ENCODE data around the gene DNAH14. TPM values are rescaled to one million over a fixed set of nuclear protein-coding genes. Genes with fewer than 3 reads are reported as not detected.

The DNAH14 gene
- polyA plus RNA-seq, 1 donor (not counting 4 experiments of a cell fraction or from before 2014, with no cell fraction given), result 6.4 TPM

DNA sequence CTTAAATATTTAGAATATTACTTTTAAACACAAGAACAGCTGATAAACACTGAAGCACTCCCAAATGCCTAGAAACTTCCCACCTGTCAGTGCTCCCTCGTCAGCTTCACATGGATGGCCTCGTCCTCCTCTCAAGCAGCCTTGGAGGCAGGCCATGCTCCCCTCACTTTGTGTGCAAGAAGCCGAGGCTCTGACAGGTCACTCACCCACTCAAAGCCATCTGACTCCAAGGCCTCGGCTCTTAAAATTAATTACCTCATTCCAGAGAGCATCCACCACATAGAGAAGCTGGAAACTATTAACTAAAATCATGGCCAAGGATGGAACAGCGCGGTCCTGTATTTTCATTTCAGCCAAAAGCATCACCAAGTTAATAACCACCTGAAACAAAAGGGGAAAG lies 480.6 kb downstream of the DNAH14 start:
- no peak overlapping the region for H3K27ac ChIP-seq (ENCODE audit: control insufficient read depth, insufficient read depth, low read length)
- TF ChIP-seq, protein P1, sequence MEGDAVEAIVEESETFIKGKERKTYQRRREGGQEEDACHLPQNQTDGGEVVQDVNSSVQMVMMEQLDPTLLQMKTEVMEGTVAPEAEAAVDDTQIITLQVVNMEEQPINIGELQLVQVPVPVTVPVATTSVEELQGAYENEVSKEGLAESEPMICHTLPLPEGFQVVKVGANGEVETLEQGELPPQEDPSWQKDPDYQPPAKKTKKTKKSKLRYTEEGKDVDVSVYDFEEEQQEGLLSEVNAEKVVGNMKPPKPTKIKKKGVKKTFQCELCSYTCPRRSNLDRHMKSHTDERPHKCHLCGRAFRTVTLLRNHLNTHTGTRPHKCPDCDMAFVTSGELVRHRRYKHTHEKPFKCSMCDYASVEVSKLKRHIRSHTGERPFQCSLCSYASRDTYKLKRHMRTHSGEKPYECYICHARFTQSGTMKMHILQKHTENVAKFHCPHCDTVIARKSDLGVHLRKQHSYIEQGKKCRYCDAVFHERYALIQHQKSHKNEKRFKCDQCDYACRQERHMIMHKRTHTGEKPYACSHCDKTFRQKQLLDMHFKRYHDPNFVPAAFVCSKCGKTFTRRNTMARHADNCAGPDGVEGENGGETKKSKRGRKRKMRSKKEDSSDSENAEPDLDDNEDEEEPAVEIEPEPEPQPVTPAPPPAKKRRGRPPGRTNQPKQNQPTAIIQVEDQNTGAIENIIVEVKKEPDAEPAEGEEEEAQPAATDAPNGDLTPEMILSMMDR (optimal IDR thresholded peaks at IDR 0.05 in 1 of 3, IDR thresholded peaks at IDR 0.05 in 1 of 3, conservative IDR thresholded peaks at IDR 0.05 in 1 of 3; ENCODE audit: extremely low read depth in 1 of 3, insufficient read depth in 2 of 3, low read length in 3 of 3), result no peak
- TF ChIP-seq EZH2 (IDR thresholded peaks at IDR 0.05; ENCODE audit: low read length), result no peak
- no peak overlapping the region for H3K4me3 ChIP-seq (ENCODE audit: control insufficient read depth in 2 of 3, extremely low read depth in 1 of 3, insufficient read depth in 2 of 3, low read depth in 1 of 3, low read length in 3 of 3)
- H3K9me3 ChIP-seq (ENCODE audit: control insufficient read depth, low read depth, low read length), result no peaks in the 10 kb centered on the region
- no peak overlapping the region for H2AFZ ChIP-seq (ENCODE audit: control insufficient read depth, low read length)
- dilution Hi-C loops (cut with MboI; ENCODE audit: extremely low pct_ligation_motif_present, low sequenced_read_pairs), result no loop called here
- H3K9me1 ChIP-seq (ENCODE audit: control insufficient read depth, extremely low read depth, insufficient read depth, low read length), result peaks cover 5% of the 10 kb centered on the region
- FAIRE-seq (no peak), DNase-seq (ENCODE audit: low read depth, low spot score) (no peak)
- H3K9ac ChIP-seq (ENCODE audit: control insufficient read depth, extremely low read depth, insufficient read depth, low read length), result no peak overlapping the region
- H4K20me1 ChIP-seq (ENCODE audit: control insufficient read depth, extremely low read depth, insufficient read depth, low read length), result no peaks in the 10 kb centered on the region
- H3K36me3 ChIP-seq (ENCODE audit: control insufficient read depth in 2 of 2, extremely low read depth in 1 of 2, insufficient read depth in 2 of 2, low read length in 2 of 2), result peaks cover 9 to 19% of the 10 kb centered on the region in 2 experiments
- H3K27me3 ChIP-seq (ENCODE audit: control insufficient read depth, extremely low read depth, insufficient read depth, low read length), result no peaks in the 10 kb centered on the region
- H3K4me1 ChIP-seq (ENCODE audit: control insufficient read depth, extremely low read depth, insufficient read depth, low read length), result no peaks in the 10 kb centered on the region
- H3K4me2 ChIP-seq (ENCODE audit: control insufficient read depth, extremely low read depth, insufficient read depth, low read depth, low read length), result no peak overlapping the region
- H3K79me2 ChIP-seq (ENCODE audit: control insufficient read depth, insufficient read depth, low read length), result peaks cover 9% of the 10 kb centered on the region

DNA sequence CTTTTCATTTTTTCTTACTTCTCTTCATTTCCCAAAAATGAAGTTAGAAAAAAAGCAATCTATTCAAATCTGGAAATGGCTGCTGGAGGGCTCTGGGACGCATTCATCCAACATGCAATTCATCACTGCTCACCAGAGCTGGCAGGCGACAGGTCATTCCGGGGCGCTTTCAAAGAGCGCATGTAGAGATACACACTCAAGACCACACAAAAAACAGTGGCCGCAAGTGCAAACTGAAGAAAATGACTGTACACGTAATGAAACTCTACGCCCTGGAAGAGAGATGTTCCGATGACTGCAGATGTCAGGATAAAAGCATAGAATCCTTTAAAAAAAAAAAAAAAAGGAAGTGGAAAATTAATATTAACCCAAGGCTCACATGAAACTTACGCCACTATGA lies 482.8 kb downstream of the DNAH14 start:
- H3K79me2 ChIP-seq (ENCODE audit: control insufficient read depth, insufficient read depth, low read length), result peaks cover 9% of the 10 kb centered on the region
- H3K4me2 ChIP-seq (ENCODE audit: control insufficient read depth, extremely low read depth, insufficient read depth, low read depth, low read length), result no peak overlapping the region

DNA sequence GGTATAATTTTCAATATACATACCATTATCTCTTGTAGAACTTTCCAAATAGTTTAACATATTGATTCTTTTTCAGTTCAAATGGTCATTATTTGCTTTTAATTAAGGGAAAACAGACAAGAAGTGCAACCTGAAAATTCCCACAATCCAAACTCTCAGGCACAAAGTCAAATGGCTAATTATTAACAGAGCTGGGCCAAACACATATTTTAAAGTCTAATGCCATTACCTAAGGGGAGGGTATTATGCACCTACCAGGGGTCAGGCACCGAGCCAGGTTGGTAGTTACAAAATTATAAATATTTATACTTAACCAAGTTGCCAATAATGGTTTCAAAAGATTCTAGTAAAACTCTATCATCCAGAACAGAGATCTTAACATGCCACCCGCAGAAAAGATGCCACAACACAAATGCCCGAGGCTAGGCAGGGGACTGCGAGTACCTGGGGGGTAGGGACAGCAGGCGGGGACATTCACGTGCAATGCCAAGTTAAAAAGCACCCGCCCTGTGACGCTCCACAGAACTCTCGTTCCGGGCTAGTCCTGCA lies 483.4 kb downstream of the DNAH14 start:
- Histone ChIP-seq H4K20me1 (ENCODE audit: control insufficient read depth, extremely low read depth, insufficient read depth, low read length) (no peaks in the 10 kb centered on the region), H3K79me2 (ENCODE audit: control insufficient read depth, insufficient read depth, low read length) (peaks cover 10% of the 10 kb centered on the region), H3K9ac (ENCODE audit: control insufficient read depth, extremely low read depth, insufficient read depth, low read length) (no peak overlapping the region), H3K4me3 (ENCODE audit: control insufficient read depth in 2 of 3, extremely low read depth in 1 of 3, insufficient read depth in 2 of 3, low read depth in 1 of 3, low read length in 3 of 3) (no peak overlapping the region), H2AFZ (ENCODE audit: control insufficient read depth, low read length) (no peak overlapping the region), H3K9me3 (ENCODE audit: control insufficient read depth, low read depth, low read length) (no peaks in the 10 kb centered on the region), H3K36me3 (ENCODE audit: control insufficient read depth in 2 of 2, extremely low read depth in 1 of 2, insufficient read depth in 2 of 2, low read length in 2 of 2) (peaks cover 15 to 32% of the 10 kb centered on the region in 2 experiments), H3K9me1 (ENCODE audit: control insufficient read depth, extremely low read depth, insufficient read depth, low read length) (peaks cover 5% of the 10 kb centered on the region), H3K4me2 (ENCODE audit: control insufficient read depth, extremely low read depth, insufficient read depth, low read depth, low read length) (no peak overlapping the region), H3K27ac (ENCODE audit: control insufficient read depth, insufficient read depth, low read length) (no peak overlapping the region), H3K27me3 (ENCODE audit: control insufficient read depth, extremely low read depth, insufficient read depth, low read length) (no peaks in the 10 kb centered on the region), H3K4me1 (ENCODE audit: control insufficient read depth, extremely low read depth, insufficient read depth, low read length) (no peaks in the 10 kb centered on the region)
- dilution Hi-C loops (cut with MboI; ENCODE audit: extremely low pct_ligation_motif_present, low sequenced_read_pairs), result no loop called here
- no peak for TF ChIP-seq EZH2 (IDR thresholded peaks at IDR 0.05; ENCODE audit: low read length)
- TF ChIP-seq, protein P1 (optimal IDR thresholded peaks at IDR 0.05 in 1 of 3, IDR thresholded peaks at IDR 0.05 in 1 of 3, conservative IDR thresholded peaks at IDR 0.05 in 1 of 3; ENCODE audit: extremely low read depth in 1 of 3, insufficient read depth in 2 of 3, low read length in 3 of 3), result no peak
- DNase-seq (ENCODE audit: low read depth, low spot score) (no peak), FAIRE-seq (no peak)

More for the DNA sequence above, 482.8 kb downstream of the DNAH14 start:
- no peak for TF ChIP-seq EZH2 (IDR thresholded peaks at IDR 0.05; ENCODE audit: low read length)
- Histone ChIP-seq H3K4me3 (ENCODE audit: control insufficient read depth in 2 of 3, extremely low read depth in 1 of 3, insufficient read depth in 2 of 3, low read depth in 1 of 3, low read length in 3 of 3) (no peak overlapping the region), H3K27me3 (ENCODE audit: control insufficient read depth, extremely low read depth, insufficient read depth, low read length) (no peaks in the 10 kb centered on the region), H3K27ac (ENCODE audit: control insufficient read depth, insufficient read depth, low read length) (no peak overlapping the region), H4K20me1 (ENCODE audit: control insufficient read depth, extremely low read depth, insufficient read depth, low read length) (no peaks in the 10 kb centered on the region), H3K9me1 (ENCODE audit: control insufficient read depth, extremely low read depth, insufficient read depth, low read length) (peaks cover 5% of the 10 kb centered on the region), H2AFZ (ENCODE audit: control insufficient read depth, low read length) (no peak overlapping the region), H3K9ac (ENCODE audit: control insufficient read depth, extremely low read depth, insufficient read depth, low read length) (no peak overlapping the region), H3K4me1 (ENCODE audit: control insufficient read depth, extremely low read depth, insufficient read depth, low read length) (no peaks in the 10 kb centered on the region), H3K36me3 (ENCODE audit: control insufficient read depth in 2 of 2, extremely low read depth in 1 of 2, insufficient read depth in 2 of 2, low read length in 2 of 2) (peaks cover 15 to 29% of the 10 kb centered on the region in 2 experiments), H3K9me3 (ENCODE audit: control insufficient read depth, low read depth, low read length) (no peaks in the 10 kb centered on the region)
- DNase-seq (ENCODE audit: low read depth, low spot score), result no peak
- FAIRE-seq, result no peak
- dilution Hi-C loops (cut with MboI; ENCODE audit: extremely low pct_ligation_motif_present, low sequenced_read_pairs), result no loop called here
